Measurements from ENCODE around the gene GMCL2. TPM values are rescaled to one million over a fixed set of nuclear protein-coding genes. Genes with fewer than 3 reads are reported as not detected.
A peak's percentile ranks its signal among the peaks of the same experiment; 100 is the strongest.

Gene GMCL2
- total RNA-seq, 2 experiments from 2014 or later: not detected

DNA sequence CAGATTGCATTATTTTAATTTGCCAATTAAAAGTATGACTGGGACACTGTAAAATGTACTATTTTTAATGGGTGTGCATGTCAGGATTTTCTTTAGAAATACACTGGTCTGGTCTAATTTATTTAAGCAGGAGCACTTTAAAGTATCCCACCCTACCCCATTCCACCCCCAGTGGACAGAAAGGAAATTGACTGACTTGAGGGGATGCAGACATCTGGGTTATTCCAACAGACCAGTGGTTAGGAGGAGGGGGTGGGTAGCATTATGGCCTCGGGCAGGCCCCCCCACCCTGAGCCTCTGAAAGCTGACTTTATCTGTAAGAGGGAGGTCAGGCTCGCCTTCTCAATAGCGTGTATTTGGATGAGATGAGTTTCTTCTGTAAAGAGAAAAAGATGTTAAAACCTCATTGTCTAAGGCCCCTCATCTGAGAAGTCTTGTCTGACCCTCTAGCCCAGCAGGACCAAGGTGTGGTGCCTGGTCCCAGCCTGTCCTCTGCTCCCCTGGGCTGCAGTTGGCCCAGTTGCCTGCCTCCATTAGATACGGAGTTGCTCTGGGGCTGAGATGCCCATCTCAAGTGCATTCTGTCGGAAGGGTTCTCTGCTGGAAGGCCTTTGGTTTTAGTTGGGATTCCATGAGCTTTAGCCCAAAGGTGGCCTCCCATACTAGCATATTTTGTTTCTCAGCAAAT is 21.5 kb upstream of the GMCL2 start:
- ATAC-seq (ENCODE audit: low read depth) (no peak), DNase-seq (no peak)
- Mint-ChIP-seq H3K4me1 (peaks cover 36% of the 10 kb centered on the region), H3K36me3 (peaks cover 48% of the 10 kb centered on the region), H3K4me3 (no peak overlapping the region), H3K27me3 (no peaks in the 10 kb centered on the region), H3K27ac (peak overlapping the region; percentile 62), H3K9me3 (no peaks in the 10 kb centered on the region)
- POLR2A ChIA-PET: no interaction called here

GRCh38 chr5:178207917-178208280 is 20.7 kb upstream of the GMCL2 start:
- POLR2A ChIA-PET: interaction anchor here (0.7 to 2.4 kb wide), 4 partner anchors 8 to 27 kb away, joined by 3 to 9 read pairs (median 6); no protein-coding TSS in a partner anchor
- no peaks in the 10 kb centered on the region for H3K9me3 Mint-ChIP-seq
- no peak overlapping the region for H3K27ac Mint-ChIP-seq
- ATAC-seq (ENCODE audit: low read depth): no peak
- H3K4me1 Mint-ChIP-seq: peaks cover 32% of the 10 kb centered on the region
- no peaks in the 10 kb centered on the region for H3K27me3 Mint-ChIP-seq
- peaks cover 46% of the 10 kb centered on the region for H3K36me3 Mint-ChIP-seq
- no peak for DNase-seq
- peak overlapping the region; percentile 48 for H3K4me3 Mint-ChIP-seq

DNA sequence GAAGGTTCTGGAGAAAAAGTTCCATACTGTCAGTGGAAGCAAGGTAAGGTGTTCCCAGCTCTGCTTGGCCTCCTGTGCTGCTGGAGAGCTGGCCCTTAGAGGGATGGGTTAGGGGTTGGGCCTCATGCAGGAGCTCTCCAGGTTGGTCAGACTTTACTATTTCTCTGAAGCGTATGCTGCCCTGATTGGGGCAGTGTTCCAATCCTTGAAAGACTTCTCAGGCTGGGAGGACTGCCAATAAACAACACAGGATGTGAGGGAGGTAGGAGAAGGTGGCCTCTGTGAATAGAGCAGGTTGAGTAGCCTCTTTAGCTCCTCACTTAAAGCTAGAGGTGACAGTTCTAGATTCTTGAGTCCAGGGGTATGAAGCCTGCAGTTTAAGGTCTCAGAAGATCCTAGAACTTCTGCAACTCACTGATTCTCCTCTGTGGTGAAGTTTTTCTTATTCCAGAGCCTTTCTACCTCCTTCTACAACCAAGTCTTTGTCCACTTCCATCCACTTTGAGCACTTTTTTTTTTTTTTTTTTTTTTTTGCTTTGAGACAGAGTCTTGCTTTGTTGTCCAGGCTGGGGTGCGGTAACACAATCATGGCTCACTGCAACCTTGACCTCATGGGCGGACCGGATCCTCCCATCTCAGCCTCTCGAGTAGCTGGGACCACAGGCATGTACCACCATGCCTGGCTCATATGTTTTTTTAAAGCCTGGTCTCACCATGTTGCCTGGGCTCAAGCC is 20.2 kb upstream of the GMCL2 start:
- ATAC-seq (ENCODE audit: low read depth) (no peak), DNase-seq (no peak)
- peaks cover 32% of the 10 kb centered on the region for H3K4me1 Mint-ChIP-seq
- POLR2A ChIA-PET: interaction anchor here (0.7 to 2.4 kb wide), 5 partner anchors 9 to 27 kb away, joined by 3 to 9 read pairs (median 4); no protein-coding TSS in a partner anchor
- H3K9me3 Mint-ChIP-seq: no peaks in the 10 kb centered on the region
- peak overlapping the region; percentile 84 for H3K4me3 Mint-ChIP-seq
- peak overlapping the region; percentile 80 for H3K27ac Mint-ChIP-seq
- H3K36me3 Mint-ChIP-seq: peaks cover 46% of the 10 kb centered on the region
- H3K27me3 Mint-ChIP-seq: no peaks in the 10 kb centered on the region

DNA sequence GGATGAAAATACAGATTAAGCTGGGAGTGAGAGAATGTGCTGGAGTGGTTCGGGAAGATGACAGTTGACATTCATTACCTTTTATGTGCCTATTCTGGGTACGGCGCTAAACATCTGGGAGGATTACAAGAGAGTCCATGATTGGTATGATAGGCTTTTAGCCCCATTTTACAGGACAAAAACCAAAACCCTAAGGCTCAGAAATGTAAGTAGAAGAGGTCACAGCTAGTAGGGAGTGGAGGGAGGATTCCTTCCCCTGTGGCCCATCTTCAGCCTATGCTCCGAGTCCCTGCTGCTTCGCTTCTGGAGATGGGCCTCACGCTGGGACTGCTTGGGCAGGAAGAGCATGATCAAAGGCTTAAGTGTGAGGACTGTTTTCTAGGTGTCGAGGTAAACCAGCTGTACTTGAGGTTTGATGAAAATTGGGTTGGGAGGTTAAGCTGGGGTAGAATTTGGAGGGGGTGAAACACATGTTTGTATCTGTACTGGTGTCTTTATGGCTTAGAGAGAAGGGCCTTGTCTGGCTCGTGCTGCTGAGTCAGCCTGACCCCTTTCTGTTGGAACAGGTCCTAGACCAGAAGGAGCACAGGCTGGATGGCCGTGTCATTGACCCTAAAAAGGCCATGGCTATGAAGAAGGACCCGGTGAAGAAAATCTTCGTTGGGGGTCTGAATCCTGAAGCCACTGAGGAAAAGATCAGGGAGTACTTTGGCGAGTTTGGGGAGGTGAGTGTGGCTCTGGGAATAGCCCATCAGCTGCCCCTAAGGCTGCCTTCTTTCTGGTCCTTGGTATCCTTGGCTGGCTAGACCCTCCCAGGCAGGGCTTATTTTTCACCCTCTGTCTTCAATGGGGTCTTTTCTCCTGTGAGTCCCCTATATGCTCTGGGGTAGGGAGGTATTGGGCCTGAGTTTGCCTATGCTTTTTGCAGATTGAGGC is 19.3 kb upstream of the GMCL2 start:
- H3K9me3 Mint-ChIP-seq: no peaks in the 10 kb centered on the region
- POLR2A ChIA-PET: interaction anchor here (0.7 to 2.4 kb wide), 9 partner anchors 8 to 90 kb away, joined by 3 to 9 read pairs (median 3); partner anchors contain the start of gene PHYKPL
- peaks cover 39% of the 10 kb centered on the region for H3K4me1 Mint-ChIP-seq
- H3K27me3 Mint-ChIP-seq: no peaks in the 10 kb centered on the region
- peak overlapping the region; percentile 84 for H3K4me3 Mint-ChIP-seq
- peak overlapping the region; percentile 80 for H3K27ac Mint-ChIP-seq
- no peak for ATAC-seq (ENCODE audit: low read depth)
- H3K36me3 Mint-ChIP-seq: peaks cover 45% of the 10 kb centered on the region
- no peak for DNase-seq

DNA sequence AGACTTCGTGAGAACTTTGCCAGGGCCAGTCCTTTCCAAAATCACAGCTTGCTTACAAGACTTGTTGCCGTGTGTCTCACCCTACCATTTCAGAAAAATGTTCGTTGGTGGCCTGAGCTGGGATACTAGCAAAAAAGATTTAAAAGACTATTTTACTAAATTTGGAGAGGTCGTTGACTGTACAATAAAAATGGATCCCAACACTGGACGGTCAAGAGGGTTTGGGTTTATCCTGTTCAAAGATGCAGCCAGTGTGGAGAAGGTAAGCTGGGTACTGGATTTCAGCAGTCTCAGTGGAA is 18.5 kb upstream of the GMCL2 start:
- DNase-seq (no peak), ATAC-seq (ENCODE audit: low read depth) (no peak)
- Mint-ChIP-seq H3K4me3 (peak overlapping the region; percentile 84), H3K36me3 (peaks cover 41% of the 10 kb centered on the region), H3K9me3 (no peaks in the 10 kb centered on the region), H3K4me1 (peaks cover 37% of the 10 kb centered on the region), H3K27me3 (no peaks in the 10 kb centered on the region), H3K27ac (peak overlapping the region; percentile 80)
- POLR2A ChIA-PET: interaction anchor here (0.9 to 2.4 kb wide), 6 partner anchors 9 to 52 kb away, joined by 3 to 12 read pairs (median 4); partner anchors contain the start of genes NHP2 and PHYKPL

- ATAC-seq (ENCODE audit: low read depth): peak; percentile 62
- POLR2A ChIA-PET: interaction anchor here (0.7 to 2.4 kb wide), 31 partner anchors 8 to 1674 kb away, joined by 3 to 19 read pairs (median 4); partner anchors contain the start of genes NHP2, PHYKPL, RUFY1 and ZNF354C
- Mint-ChIP-seq H3K9me3 (no peaks in the 10 kb centered on the region), H3K27ac (peak overlapping the region; percentile 80), H3K36me3 (peaks cover 39% of the 10 kb centered on the region), H3K4me3 (peak overlapping the region; percentile 98), H3K27me3 (no peaks in the 10 kb centered on the region), H3K4me1 (peaks cover 35% of the 10 kb centered on the region)
- DNase-seq: peak; percentile 85
Measured at GRCh38 chr5:178204935-178205748, 18.0 kb upstream of the GMCL2 start.

- H3K27ac Mint-ChIP-seq: peak within 1 kb of the TSS; percentile 99
- H3K36me3 Mint-ChIP-seq: peaks cover 32% of the 10 kb centered on the region
- no peaks in the 10 kb centered on the region for H3K9me3 Mint-ChIP-seq
- peaks cover 32% of the 10 kb centered on the region for H3K4me1 Mint-ChIP-seq
- POLR2A ChIA-PET: interaction anchor here (0.7 to 2.1 kb wide), 32 partner anchors 8 to 1673 kb away, joined by 3 to 19 read pairs (median 4); partner anchors contain the start of genes NHP2, PHYKPL, RUFY1 and ZNF354C
- ATAC-seq (ENCODE audit: low read depth): peak; percentile 76
- H3K4me3 Mint-ChIP-seq: peak within 1 kb of the TSS; percentile 98
- no peaks in the 10 kb centered on the region for H3K27me3 Mint-ChIP-seq
- peak; percentile 96 for DNase-seq
Measured at GRCh38 chr5:178204182-178204934, 17.2 kb upstream of the GMCL2 start, which contains the start of gene HNRNPAB. TSS of gene HNRNPAB (plus strand) at chr5:178204533. CDS start at chr5:178204838, 305 bp downstream.

DNA sequence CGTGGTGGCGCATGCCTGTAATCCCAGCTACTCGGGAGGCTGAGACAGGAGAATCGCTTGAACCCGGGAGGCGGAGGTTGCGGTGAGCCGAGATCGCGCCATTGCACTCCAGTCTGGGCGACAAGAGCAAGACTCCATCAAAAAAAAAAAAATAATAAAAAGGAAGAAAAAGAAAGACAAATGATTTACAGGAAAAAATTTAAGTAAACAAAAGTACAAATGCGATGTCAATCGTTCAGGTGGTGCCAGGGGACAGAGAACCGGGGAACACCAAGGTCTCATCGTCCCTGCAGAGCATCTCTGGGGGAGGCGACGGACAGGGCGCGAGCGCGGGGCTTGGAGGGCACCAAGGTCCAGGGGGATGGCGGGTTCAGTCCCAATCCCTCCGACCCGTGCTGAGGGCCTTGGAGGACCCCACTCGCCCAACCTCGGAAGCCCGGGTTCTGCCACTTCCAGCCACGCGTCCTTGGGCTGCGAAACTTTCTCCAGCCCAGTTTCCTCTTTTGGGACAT is 16.6 kb upstream of the GMCL2 start:
- ATAC-seq (ENCODE audit: low read depth): no peak
- peaks cover 27% of the 10 kb centered on the region for H3K4me1 Mint-ChIP-seq
- H3K27ac Mint-ChIP-seq: peak overlapping the region; percentile 99
- H3K4me3 Mint-ChIP-seq: peak overlapping the region; percentile 98
- no peaks in the 10 kb centered on the region for H3K27me3 Mint-ChIP-seq
- DNase-seq: no peak
- peaks cover 27% of the 10 kb centered on the region for H3K36me3 Mint-ChIP-seq
- POLR2A ChIA-PET: interaction anchor here (0.7 to 2.1 kb wide), 27 partner anchors 8 to 1347 kb away, joined by 3 to 19 read pairs (median 4); partner anchors contain the start of genes NHP2, PHYKPL, RUFY1 and ZNF354C
- no peaks in the 10 kb centered on the region for H3K9me3 Mint-ChIP-seq

- Mint-ChIP-seq H3K36me3 (peaks cover 22% of the 10 kb centered on the region), H3K9me3 (no peaks in the 10 kb centered on the region), H3K4me3 (no peak overlapping the region), H3K27ac (no peak overlapping the region), H3K27me3 (no peaks in the 10 kb centered on the region), H3K4me1 (peaks cover 18% of the 10 kb centered on the region)
- no peak for DNase-seq
- POLR2A ChIA-PET: interaction anchor here (0.7 kb wide), 1 partner anchor 9 kb away, joined by 3 read pairs; no protein-coding TSS in a partner anchor
- ATAC-seq (ENCODE audit: low read depth): no peak
Measured at GRCh38 chr5:178202541-178202940, 15.4 kb upstream of the GMCL2 start.

- no peak for ATAC-seq (ENCODE audit: low read depth)
- H3K9me3 Mint-ChIP-seq: no peaks in the 10 kb centered on the region
- H3K4me3 Mint-ChIP-seq: no peak overlapping the region
- peaks cover 17% of the 10 kb centered on the region for H3K4me1 Mint-ChIP-seq
- H3K36me3 Mint-ChIP-seq: peaks cover 16% of the 10 kb centered on the region
- DNase-seq: no peak
- H3K27me3 Mint-ChIP-seq: no peaks in the 10 kb centered on the region
- POLR2A ChIA-PET: no interaction called here
- no peak overlapping the region for H3K27ac Mint-ChIP-seq
Measured at GRCh38 chr5:178201927-178202235, 14.7 kb upstream of the GMCL2 start.

DNA sequence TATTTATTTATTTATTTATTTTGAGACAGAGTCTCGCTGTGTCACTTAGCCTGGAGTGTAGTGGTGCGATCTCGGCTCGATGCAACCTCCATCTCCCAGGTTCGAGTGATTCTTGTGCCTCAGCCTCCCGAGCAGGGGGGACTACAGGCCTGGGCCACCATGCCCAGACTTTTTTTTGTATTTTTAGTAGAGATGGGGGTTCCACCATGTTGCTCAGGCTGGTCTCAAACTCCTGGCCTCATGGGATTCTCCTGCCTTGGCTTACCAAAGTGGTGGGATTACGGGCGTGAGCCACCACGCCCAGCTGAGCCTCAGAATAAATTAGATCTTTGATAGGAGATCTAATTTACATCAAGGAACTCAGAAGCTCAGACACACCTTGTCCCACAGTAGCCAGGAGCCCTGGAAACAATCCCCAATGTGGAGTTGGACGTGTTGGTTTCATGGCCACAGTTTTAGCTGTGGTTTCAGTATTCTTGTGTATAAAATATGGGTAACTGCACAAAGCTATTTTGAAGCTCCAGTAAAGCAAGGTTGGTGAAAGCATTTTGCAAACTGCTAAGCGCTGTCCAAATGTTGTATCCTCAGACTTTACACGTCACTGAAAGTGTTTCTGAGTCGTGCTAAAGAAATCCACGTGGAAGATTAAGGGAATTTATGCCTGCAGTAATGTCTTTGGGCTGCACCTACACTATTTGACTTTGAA is 14.2 kb upstream of the GMCL2 start:
- Mint-ChIP-seq H3K27ac (no peak overlapping the region), H3K36me3 (peaks cover 13% of the 10 kb centered on the region), H3K4me1 (peaks cover 14% of the 10 kb centered on the region), H3K27me3 (peaks cover 3% of the 10 kb centered on the region), H3K9me3 (no peaks in the 10 kb centered on the region), H3K4me3 (no peak overlapping the region)
- ATAC-seq (ENCODE audit: low read depth) (no peak), DNase-seq (no peak)
- POLR2A ChIA-PET: no interaction called here
